ENCODE results near the gene PTPRA. TPM values are rescaled to one million over a fixed set of nuclear protein-coding genes. Genes with fewer than 3 reads are reported as not detected.
A peak's percentile ranks its signal among the peaks of the same experiment; 100 is the strongest.

The PTPRA gene
- total RNA-seq, 2 experiments from 2014 or later = 66.4 to 83.9 TPM

GRCh38 chr20:2900845-2901592 is 27.7 kb downstream of the PTPRA start:
- ChIA-PET POLR2A (no interaction called here), CTCF (interaction anchor here (0.6 to 1.5 kb wide), 6 partner anchors 9 to 352 kb away, joined by 3 to 5 read pairs (median 3); no protein-coding TSS in a partner anchor)
- H3K4me3 Mint-ChIP-seq = peak overlapping the region; percentile 21

GRCh38 chr20:2902291-2902690 is 29.0 kb downstream of the PTPRA start:
- no peaks in the 10 kb centered on the region for H3K27me3 Mint-ChIP-seq
- H3K36me3 Mint-ChIP-seq (ENCODE audit: low read depth) = peaks cover 14% of the 10 kb centered on the region
- ChIA-PET CTCF (no interaction called here), POLR2A (no interaction called here)
- H3K27ac Mint-ChIP-seq = no peak overlapping the region
- no peaks in the 10 kb centered on the region for H3K9me3 Mint-ChIP-seq
- H3K4me1 Mint-ChIP-seq = peaks cover 23% of the 10 kb centered on the region
- DNase-seq = no peak
- H3K4me3 Mint-ChIP-seq = no peak overlapping the region

More at GRCh38 chr20:2900845-2901592, 27.7 kb downstream of the PTPRA start:
- no peaks in the 10 kb centered on the region for H3K27me3 Mint-ChIP-seq
- H3K9me3 Mint-ChIP-seq = no peaks in the 10 kb centered on the region
- H3K36me3 Mint-ChIP-seq (ENCODE audit: low read depth) = peaks cover 24% of the 10 kb centered on the region
- DNase-seq = no peak
- peak overlapping the region; percentile 82 for H3K27ac Mint-ChIP-seq
- H3K4me1 Mint-ChIP-seq = peaks cover 29% of the 10 kb centered on the region

- no peak overlapping the region for H3K27ac Mint-ChIP-seq
- no peaks in the 10 kb centered on the region for H3K9me3 Mint-ChIP-seq
- ChIA-PET POLR2A (no interaction called here), CTCF (no interaction called here)
- DNase-seq = no peak
- peaks cover 12% of the 10 kb centered on the region for H3K36me3 Mint-ChIP-seq (ENCODE audit: low read depth)
- peaks cover 23% of the 10 kb centered on the region for H3K4me1 Mint-ChIP-seq
- H3K4me3 Mint-ChIP-seq = no peak overlapping the region
- no peaks in the 10 kb centered on the region for H3K27me3 Mint-ChIP-seq
Observed at GRCh38 chr20:2902818-2903217, 29.5 kb downstream of the PTPRA start.

- no peak overlapping the region for H3K4me3 Mint-ChIP-seq
- H3K9me3 Mint-ChIP-seq = no peaks in the 10 kb centered on the region
- H3K4me1 Mint-ChIP-seq = peaks cover 23% of the 10 kb centered on the region
- H3K27me3 Mint-ChIP-seq = no peaks in the 10 kb centered on the region
- no peak overlapping the region for H3K27ac Mint-ChIP-seq
- no peak for DNase-seq
- CTCF ChIA-PET = no interaction called here
- peaks cover 12% of the 10 kb centered on the region for H3K36me3 Mint-ChIP-seq (ENCODE audit: low read depth)
- POLR2A ChIA-PET = no interaction called here
Observed at GRCh38 chr20:2903686-2904085, 30.4 kb downstream of the PTPRA start.

GRCh38 chr20:2907519-2907918 is 34.2 kb downstream of the PTPRA start:
- POLR2A ChIA-PET = no interaction called here
- no peak overlapping the region for H3K4me3 Mint-ChIP-seq
- H3K4me1 Mint-ChIP-seq = peaks cover 2% of the 10 kb centered on the region
- no peaks in the 10 kb centered on the region for H3K9me3 Mint-ChIP-seq
- no peaks in the 10 kb centered on the region for H3K27me3 Mint-ChIP-seq
- CTCF ChIA-PET = interaction anchor here (0.9 kb wide), 1 partner anchor 14 kb away, joined by 4 read pairs; no protein-coding TSS in a partner anchor
- no peak for DNase-seq
- H3K36me3 Mint-ChIP-seq (ENCODE audit: low read depth) = peaks cover 9% of the 10 kb centered on the region
- H3K27ac Mint-ChIP-seq = no peak overlapping the region

GRCh38 chr20:2909953-2910352 is 36.7 kb downstream of the PTPRA start:
- Mint-ChIP-seq H3K9me3 (no peaks in the 10 kb centered on the region), H3K4me3 (no peak overlapping the region), H3K27ac (no peak overlapping the region), H3K4me1 (peaks cover 2% of the 10 kb centered on the region), H3K36me3 (ENCODE audit: low read depth) (peaks cover 2% of the 10 kb centered on the region), H3K27me3 (no peaks in the 10 kb centered on the region)
- DNase-seq = no peak
- ChIA-PET CTCF (no interaction called here), POLR2A (no interaction called here)

GRCh38 chr20:2911200-2911599 is 37.9 kb downstream of the PTPRA start:
- ChIA-PET POLR2A (no interaction called here), CTCF (no interaction called here)
- Mint-ChIP-seq H3K36me3 (ENCODE audit: low read depth) (peaks cover 2% of the 10 kb centered on the region), H3K9me3 (no peaks in the 10 kb centered on the region), H3K4me1 (peaks cover 2% of the 10 kb centered on the region), H3K4me3 (no peak overlapping the region), H3K27ac (no peak overlapping the region), H3K27me3 (no peaks in the 10 kb centered on the region)
- no peak for DNase-seq

- Mint-ChIP-seq H3K27me3 (no peaks in the 10 kb centered on the region), H3K4me3 (no peak overlapping the region), H3K27ac (no peak overlapping the region), H3K4me1 (peaks cover 8% of the 10 kb centered on the region), H3K9me3 (no peaks in the 10 kb centered on the region), H3K36me3 (ENCODE audit: low read depth) (peaks cover 9% of the 10 kb centered on the region)
- POLR2A ChIA-PET = no interaction called here
- no peak for DNase-seq
- CTCF ChIA-PET = interaction anchor here (0.5 to 1.2 kb wide), 2 partner anchors 16 to 139 kb away, joined by 3 to 6 read pairs; no protein-coding TSS in a partner anchor
Observed at GRCh38 chr20:2914160-2914559, 40.9 kb downstream of the PTPRA start.

GRCh38 chr20:2917266-2917665 is 44.0 kb downstream of the PTPRA start:
- Mint-ChIP-seq H3K36me3 (ENCODE audit: low read depth) (peaks cover 8% of the 10 kb centered on the region), H3K27me3 (no peaks in the 10 kb centered on the region), H3K4me1 (peaks cover 7% of the 10 kb centered on the region), H3K9me3 (no peaks in the 10 kb centered on the region), H3K27ac (no peak overlapping the region), H3K4me3 (no peak overlapping the region)
- no peak for DNase-seq
- CTCF ChIA-PET = interaction anchor here (0.6 to 1.1 kb wide), 2 partner anchors 25 to 116 kb away, joined by 3 read pairs; no protein-coding TSS in a partner anchor
- POLR2A ChIA-PET = no interaction called here

- CTCF ChIA-PET = interaction anchor here (0.6 kb wide), 1 partner anchor 80 kb away, joined by 3 read pairs; no protein-coding TSS in a partner anchor
Observed at GRCh38 chr20:2918096-2919049, 45.1 kb downstream of the PTPRA start.

GRCh38 chr20:2919518-2920245 is 46.4 kb downstream of the PTPRA start:
- ChIA-PET POLR2A (no interaction called here), CTCF (interaction anchor here (0.7 to 1.0 kb wide), 2 partner anchors 56 to 84 kb away, joined by 3 read pairs; no protein-coding TSS in a partner anchor)
- H3K27ac Mint-ChIP-seq = no peak overlapping the region

More at GRCh38 chr20:2918096-2919049, 45.1 kb downstream of the PTPRA start:
- Mint-ChIP-seq H3K9me3 (no peaks in the 10 kb centered on the region), H3K4me3 (no peak overlapping the region), H3K36me3 (ENCODE audit: low read depth) (peaks cover 8% of the 10 kb centered on the region), H3K4me1 (peaks cover 7% of the 10 kb centered on the region), H3K27ac (no peak overlapping the region), H3K27me3 (no peaks in the 10 kb centered on the region)
- DNase-seq = no peak
- POLR2A ChIA-PET = no interaction called here

GRCh38 chr20:2920473-2920872 is 47.2 kb downstream of the PTPRA start:
- Mint-ChIP-seq H3K27me3 (no peaks in the 10 kb centered on the region), H3K4me1 (peaks cover 7% of the 10 kb centered on the region), H3K36me3 (ENCODE audit: low read depth) (peaks cover 21% of the 10 kb centered on the region), H3K27ac (no peak overlapping the region), H3K9me3 (no peaks in the 10 kb centered on the region), H3K4me3 (no peak overlapping the region)
- CTCF ChIA-PET = interaction anchor here (1.0 kb wide), 1 partner anchor 55 kb away, joined by 3 read pairs; no protein-coding TSS in a partner anchor
- no peak for DNase-seq
- POLR2A ChIA-PET = no interaction called here

More at GRCh38 chr20:2919518-2920245, 46.4 kb downstream of the PTPRA start:
- no peak for DNase-seq
- peaks cover 16% of the 10 kb centered on the region for H3K36me3 Mint-ChIP-seq (ENCODE audit: low read depth)
- no peaks in the 10 kb centered on the region for H3K9me3 Mint-ChIP-seq
- peaks cover 7% of the 10 kb centered on the region for H3K4me1 Mint-ChIP-seq
- H3K4me3 Mint-ChIP-seq = no peak overlapping the region
- no peaks in the 10 kb centered on the region for H3K27me3 Mint-ChIP-seq

Data from activated CD4-positive, alpha-beta T cell treated with anti-CD3 and anti-CD28 coated beads, Interleukin-2, amount 10 ng/mL, durations not matched to agents 7 days and 5 days (primary cell).